Measurements from ENCODE around the gene NACAD. TPM values are rescaled to one million over a fixed set of nuclear protein-coding genes. Genes with fewer than 3 reads are reported as not detected.

Gene NACAD
- total RNA-seq, 8 experiments from 2014 or later: 2.9 to 19.8 (median 11.6) TPM

DNA sequence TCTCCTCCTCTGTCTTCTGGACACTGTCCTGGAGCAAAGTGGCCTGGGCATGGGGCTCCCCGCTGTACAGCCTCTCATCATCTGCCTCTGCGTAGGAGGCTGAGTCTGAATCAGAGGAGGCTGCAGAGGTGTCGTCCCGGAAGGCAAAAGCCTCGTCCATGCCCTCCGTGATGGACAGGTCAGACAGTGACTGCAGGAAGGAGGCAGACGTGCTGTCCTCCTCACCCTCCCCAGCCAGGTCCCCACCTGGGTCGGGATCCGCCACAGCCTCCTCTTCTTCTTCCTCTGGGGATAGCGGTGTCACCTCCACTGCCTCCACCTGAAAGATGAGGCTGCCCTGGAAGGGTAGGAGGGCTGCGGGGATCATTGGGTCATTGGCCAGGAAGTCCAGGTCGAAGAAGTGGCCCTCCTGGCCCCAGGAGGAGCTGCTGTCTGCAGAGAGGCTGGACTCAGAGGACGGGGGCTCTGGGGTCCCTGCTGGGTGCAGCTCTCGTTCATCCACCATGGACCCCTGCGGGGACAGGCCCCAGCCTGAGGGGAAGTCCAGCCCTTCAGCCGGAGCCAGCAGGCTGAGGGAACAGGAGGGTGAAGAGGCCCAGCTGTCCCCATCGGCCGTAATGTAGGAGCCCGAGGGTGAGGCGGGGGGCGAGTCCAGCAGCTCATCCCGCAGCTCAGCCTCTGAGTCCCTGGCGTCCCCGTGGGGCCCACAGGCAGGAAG, 3.7 kb downstream of the NACAD start:
- 64 to 100% (median 79%) methylated on average over 2 to 8 of the region's 24 CpGs; no CpG with 5 or more reads in 5 of the 10 experiments for WGBS, 10 experiments
- ATAC-seq (replicated peaks in 6 of 8): no peak
- Histone ChIP-seq H3K27ac (no peak overlapping the region), H3K4me1 (replicated peaks in 1 of 2) (peaks cover 14 to 20% of the 10 kb centered on the region in 2 donors), H3K4me3 (no peak overlapping the region)
- in situ Hi-C loops (cut with MboI; ENCODE audit: low pct_unique_long_range_greater_than_20kb in 2 of 9, low sequenced_read_pairs in 9 of 9, unreplicated experiment in 9 of 9): no loop called here

DNA sequence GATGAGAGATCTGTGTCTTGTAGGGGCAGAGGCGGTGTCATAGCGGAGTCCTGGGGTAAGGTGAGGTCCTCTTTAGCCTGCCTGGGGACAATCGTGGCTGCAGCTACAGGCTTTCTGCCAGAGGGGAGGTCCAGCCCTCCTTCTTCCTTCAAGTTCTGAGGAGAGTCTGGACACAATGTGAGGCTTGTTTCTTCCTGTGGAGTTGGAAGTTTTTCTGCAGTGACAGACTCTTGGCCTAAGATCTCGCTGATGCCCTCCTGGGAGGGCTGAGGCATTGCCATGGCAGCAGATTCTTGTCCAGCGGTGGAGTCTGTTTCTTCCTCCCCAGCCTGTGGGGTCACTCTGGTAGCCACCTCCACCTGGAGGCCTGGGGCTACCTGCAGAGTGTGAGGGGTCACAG, 4.4 kb downstream of the NACAD start:
- 17 to 80% (median 23%) methylated on average over 1 to 3 of the region's 5 CpGs; no CpG with 5 or more reads in 7 of the 10 experiments for WGBS, 10 experiments
- Histone ChIP-seq H3K4me3 (no peak overlapping the region), H3K4me1 (replicated peaks in 1 of 2) (peaks cover 10 to 14% of the 10 kb centered on the region in 2 donors), H3K27ac (no peak overlapping the region)
- in situ Hi-C loops (cut with MboI; ENCODE audit: low pct_unique_long_range_greater_than_20kb in 2 of 9, low sequenced_read_pairs in 9 of 9, unreplicated experiment in 9 of 9): no loop called here
- no peak for ATAC-seq (replicated peaks in 6 of 8)

DNA sequence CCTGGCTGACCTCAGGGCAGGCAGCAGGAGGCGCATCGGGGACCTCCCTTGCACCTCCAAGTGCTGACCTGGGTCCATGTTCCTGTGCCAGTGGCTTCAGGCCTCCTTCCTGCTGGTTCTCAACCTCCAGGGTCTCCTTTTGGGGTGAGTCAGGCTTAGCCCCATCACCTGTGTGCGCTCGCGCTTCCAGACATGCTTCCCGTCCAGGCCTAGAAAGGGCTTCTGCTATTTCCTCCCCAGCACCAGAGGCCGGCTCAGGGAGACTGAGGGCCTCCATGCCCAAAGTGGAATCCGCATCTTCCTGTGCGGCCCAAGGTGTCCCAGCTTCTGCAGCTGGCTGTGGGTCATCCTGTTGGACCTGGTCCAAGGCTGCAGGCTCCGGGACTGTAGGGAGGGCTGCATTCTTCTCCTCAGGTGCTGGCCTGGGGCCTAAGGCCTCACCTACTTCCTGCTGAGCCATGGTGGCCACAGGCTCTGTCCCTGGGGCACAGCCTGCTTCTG, 5.9 kb downstream of the NACAD start:
- H3K4me1 ChIP-seq (replicated peaks in 1 of 2): peaks cover 9 to 10% of the 10 kb centered on the region in 2 donors
- 71 to 97% (median 80%) methylated on average over 6 to 9 of the region's 10 CpGs; no CpG with 5 or more reads in 7 of the 10 experiments for WGBS, 10 experiments
- H3K4me3 ChIP-seq: no peak overlapping the region
- no peak for ATAC-seq (replicated peaks in 6 of 8)
- in situ Hi-C loops (cut with MboI; ENCODE audit: low pct_unique_long_range_greater_than_20kb in 2 of 9, low sequenced_read_pairs in 9 of 9, unreplicated experiment in 9 of 9): no loop called here
- H3K27ac ChIP-seq: no peak overlapping the region

DNA sequence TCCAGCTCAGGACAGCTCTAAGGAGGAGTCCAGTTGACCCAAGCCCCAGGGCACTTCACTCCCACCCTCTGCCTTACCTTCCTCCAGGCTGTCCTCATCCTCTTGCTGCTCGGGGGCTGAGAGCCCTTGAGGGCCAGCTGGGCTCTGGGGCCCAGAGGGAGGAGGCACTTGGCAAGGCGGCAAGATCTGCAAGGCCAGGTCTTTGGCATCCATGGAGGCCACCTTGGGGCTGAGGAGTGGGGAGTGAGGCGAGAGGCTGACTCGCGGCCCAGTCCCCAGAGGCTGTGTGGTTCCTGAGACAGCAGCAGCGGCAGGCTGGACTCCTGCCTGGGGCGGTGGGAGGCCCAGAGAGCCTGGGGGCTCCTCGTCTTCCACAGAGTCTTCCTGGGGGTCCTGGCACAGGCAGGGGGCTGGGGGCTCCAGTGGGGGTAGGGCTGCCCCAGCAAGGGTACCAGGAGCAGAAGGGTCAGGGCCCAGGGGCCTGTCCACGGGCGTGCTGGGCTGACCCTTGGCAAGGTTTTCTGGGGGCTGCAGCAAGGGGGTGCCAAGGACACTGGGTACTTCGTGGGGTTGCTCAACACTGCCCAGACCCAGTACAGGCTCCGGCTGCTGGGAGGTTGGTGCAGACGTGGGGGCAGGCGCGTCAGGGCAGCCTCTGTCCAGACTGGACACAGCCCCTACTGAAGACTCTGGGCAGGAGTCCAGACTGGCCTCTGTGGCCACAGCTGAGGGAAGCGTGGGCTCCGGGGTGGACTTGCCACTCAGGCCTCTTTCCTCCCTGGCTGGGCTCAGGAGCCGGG, 6.5 kb downstream of the NACAD start:
- 97% methylated on average over 5 of the region's 18 CpGs; no CpG with 5 or more reads in 9 of the 10 experiments for WGBS, 10 experiments
- in situ Hi-C loops (cut with MboI; ENCODE audit: low pct_unique_long_range_greater_than_20kb in 2 of 9, low sequenced_read_pairs in 9 of 9, unreplicated experiment in 9 of 9): no loop called here
- Histone ChIP-seq H3K4me3 (no peak overlapping the region), H3K27ac (no peak overlapping the region), H3K4me1 (replicated peaks in 1 of 2) (peaks cover 2 to 3% of the 10 kb centered on the region in 2 donors)
- no peak for ATAC-seq (replicated peaks in 6 of 8)

DNA sequence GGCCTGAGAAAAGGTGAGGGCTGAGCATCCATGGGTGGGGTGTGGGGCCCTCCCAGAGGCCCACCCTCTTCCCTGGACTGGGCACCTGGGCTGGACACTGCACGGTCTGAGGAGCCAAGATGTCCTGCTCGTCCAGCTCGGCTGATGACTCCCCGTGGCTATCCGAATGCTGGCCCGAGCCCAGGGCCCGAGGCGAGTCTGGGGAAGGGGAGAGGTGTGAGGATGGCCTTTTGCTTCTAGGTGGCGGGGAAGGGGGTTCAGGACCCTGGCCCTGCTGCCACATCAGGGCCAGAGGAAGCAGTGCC, 7.1 kb downstream of the NACAD start:
- in situ Hi-C loops (cut with MboI; ENCODE audit: low pct_unique_long_range_greater_than_20kb in 2 of 9, low sequenced_read_pairs in 9 of 9, unreplicated experiment in 9 of 9): no loop called here
- Histone ChIP-seq H3K4me3 (no peak overlapping the region), H3K27ac (no peak overlapping the region), H3K4me1 (replicated peaks in 1 of 2) (no peaks in the 10 kb centered on the region)
- ATAC-seq (replicated peaks in 6 of 8): no peak
- WGBS, 10 experiments: no CpG with 5 or more reads among the region's 9 CpGs

DNA sequence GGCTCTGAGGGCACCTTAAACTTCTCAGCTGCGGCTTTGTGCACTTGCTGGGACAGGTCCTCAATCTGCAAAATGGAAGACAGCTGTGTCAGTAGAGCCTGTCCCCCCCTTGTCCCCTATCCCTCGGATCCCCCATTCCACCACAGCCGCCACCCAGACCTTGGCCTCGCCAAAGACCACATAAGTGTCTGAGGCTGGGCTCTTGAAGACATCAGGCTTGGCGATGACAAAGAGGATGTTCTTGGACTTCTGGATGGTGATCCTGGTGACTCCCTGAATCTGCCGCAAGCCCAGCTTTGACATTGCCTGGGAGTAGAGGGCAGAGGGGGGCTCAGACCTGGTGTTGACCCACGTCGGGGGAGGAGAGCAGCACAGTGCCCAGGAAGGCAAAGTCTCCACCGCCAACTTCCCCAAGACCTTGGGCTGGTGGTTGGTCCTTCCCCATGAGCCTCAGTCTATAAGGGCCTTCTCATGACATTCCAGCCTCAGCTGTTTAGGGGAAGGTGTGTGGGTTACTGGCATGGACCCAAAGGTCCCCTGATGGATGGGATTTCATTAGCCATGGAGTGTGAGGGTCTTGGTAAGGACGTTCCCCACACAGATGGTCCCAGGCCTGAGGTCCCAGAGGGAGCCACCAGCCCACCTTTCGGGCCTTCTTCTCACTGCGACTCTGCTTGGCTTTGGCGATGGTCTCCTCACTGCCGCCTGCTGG, 7.7 kb downstream of the NACAD start:
- WGBS, 10 experiments: 90 to 100% (median 93%) methylated on average over 2 to 6 of the region's 14 CpGs; no CpG with 5 or more reads in 7 of the 10 experiments
- no peaks in the 10 kb centered on the region for H3K4me1 ChIP-seq (replicated peaks in 1 of 2)
- no peak overlapping the region for H3K27ac ChIP-seq
- in situ Hi-C loops (cut with MboI; ENCODE audit: low pct_unique_long_range_greater_than_20kb in 2 of 9, low sequenced_read_pairs in 9 of 9, unreplicated experiment in 9 of 9): no loop called here
- no peak overlapping the region for H3K4me3 ChIP-seq
- no peak for ATAC-seq (replicated peaks in 6 of 8)

DNA sequence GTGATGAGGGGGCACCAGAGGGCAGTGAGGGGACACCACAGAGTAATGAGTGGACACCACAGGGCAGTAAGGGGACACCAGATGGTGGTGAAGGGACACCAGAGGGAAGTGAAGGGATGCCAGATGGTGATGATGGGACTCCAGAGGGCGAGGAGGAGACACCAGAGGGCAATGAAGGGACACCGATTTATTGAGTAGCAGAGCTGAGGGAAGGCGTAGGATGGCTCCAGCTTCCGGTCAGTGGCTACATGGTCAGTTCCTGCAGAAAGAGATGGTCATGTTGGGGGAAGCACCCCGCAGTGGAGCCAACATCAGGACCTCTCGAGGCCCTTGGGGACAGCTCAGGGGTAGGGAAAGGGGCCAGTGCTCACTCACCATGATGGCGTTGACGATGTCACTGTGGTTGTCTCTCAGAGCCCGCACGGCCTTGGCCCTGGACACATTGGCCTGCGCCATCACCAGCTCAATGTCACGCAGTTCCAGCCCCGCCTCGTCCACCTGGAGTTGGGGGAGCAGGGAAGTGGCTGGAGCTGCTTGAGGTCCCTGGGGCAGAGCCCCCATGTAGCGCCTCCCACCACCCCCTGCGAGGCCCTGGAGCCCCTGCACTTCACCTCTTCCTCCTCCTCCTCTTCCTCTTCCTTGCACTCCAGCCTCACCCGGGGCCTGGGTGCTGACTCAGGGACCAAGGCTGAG, 8.4 kb downstream of the NACAD start:
- WGBS, 10 experiments: 83 to 100% (median 90%) methylated on average over 1 to 6 of the region's 17 CpGs; no CpG with 5 or more reads in 3 of the 10 experiments
- Histone ChIP-seq H3K27ac (no peak overlapping the region), H3K4me1 (replicated peaks in 1 of 2) (no peaks in the 10 kb centered on the region), H3K4me3 (no peak overlapping the region)
- ATAC-seq (replicated peaks in 6 of 8): peak in 3 of 8 experiments; percentile 21 to 27 (median 22)
- in situ Hi-C loops (cut with MboI; ENCODE audit: low pct_unique_long_range_greater_than_20kb in 2 of 9, low sequenced_read_pairs in 9 of 9, unreplicated experiment in 9 of 9): no loop called here

DNA sequence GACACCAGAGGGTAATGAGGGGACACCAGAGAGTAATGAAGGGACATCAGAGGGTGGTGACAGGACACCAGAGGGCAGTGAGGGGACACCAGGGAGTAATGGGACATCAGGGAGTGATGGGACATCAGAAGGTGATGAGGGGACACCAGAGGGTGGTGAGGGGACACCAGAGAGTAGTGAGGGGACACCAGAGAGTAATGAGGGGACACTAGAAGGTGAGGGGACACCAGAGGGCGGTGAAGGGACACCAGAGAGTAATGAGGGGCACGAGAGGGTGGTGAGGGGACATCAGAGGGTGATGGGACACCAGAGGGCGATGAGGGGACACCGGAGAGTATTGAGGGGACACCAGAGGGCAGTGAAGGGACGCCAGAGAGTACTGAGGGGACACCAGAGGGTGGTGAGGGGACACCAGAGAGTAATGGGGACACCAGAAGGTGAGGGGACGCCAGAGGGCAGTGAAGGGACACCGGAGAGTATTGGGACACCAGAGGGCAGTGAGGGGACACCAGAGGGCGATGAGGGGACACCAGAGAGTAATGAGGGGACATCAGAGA, 10.6 kb downstream of the NACAD start:
- H3K27ac ChIP-seq: no peak overlapping the region
- 79 to 100% (median 94%) methylated on average over 1 to 6 of the region's 8 CpGs; no CpG with 5 or more reads in 5 of the 10 experiments for WGBS, 10 experiments
- H3K4me3 ChIP-seq: no peak overlapping the region
- no peak for ATAC-seq (replicated peaks in 6 of 8)
- peaks cover 7 to 10% of the 10 kb centered on the region in 2 donors for H3K4me1 ChIP-seq (replicated peaks in 1 of 2)
- in situ Hi-C loops (cut with MboI; ENCODE audit: low pct_unique_long_range_greater_than_20kb in 2 of 9, low sequenced_read_pairs in 9 of 9, unreplicated experiment in 9 of 9): no loop called here

DNA sequence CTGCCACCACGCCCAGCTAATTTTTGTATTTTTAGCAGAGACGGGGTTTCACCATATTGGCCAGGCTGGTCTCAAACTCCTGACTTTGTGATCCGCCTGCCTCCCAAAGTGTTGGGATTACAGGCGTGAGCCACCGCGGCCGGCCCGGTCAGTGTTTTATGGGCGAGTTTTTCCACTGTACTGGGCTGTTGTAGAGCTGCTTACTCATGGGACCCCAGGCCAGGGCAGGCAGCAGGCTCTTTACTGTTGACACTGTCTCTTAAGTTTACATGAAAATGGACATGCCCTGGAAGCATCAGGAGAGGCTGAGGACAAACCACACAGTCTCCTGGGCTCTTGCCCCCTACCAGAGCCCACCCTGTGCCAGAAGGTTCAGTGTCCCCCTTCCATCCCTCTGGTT, 11.2 kb downstream of the NACAD start:
- 92 to 93% methylated on average over 2 to 3 of the region's 9 CpGs; no CpG with 5 or more reads in 8 of the 10 experiments for WGBS, 10 experiments
- in situ Hi-C loops (cut with MboI; ENCODE audit: low pct_unique_long_range_greater_than_20kb in 2 of 9, low sequenced_read_pairs in 9 of 9, unreplicated experiment in 9 of 9): no loop called here

DNA sequence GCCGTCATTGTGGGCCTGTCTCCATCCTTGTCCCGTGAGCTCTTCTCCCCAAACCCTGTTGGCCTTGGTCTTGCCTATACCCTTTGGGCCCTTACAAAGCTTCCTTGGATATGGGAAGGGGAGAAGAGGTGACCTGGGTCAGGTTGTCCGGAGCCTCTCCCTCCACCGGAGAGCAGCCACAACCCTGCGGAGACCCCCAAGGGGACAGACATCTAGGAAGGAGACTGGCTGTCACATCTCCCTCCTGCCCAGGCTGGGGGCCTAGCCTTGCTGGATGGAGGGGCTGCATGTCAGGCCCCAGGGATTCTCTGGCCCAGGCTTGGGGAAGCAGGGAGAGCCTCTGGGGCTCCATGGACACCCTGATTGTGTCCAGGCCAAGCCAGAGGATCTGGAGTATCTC, 11.8 kb downstream of the NACAD start:
- WGBS, 10 experiments: 80% methylated on average over 1 of the region's 5 CpGs; no CpG with 5 or more reads in 9 of the 10 experiments
- Histone ChIP-seq H3K4me3 (no peak overlapping the region), H3K27ac (no peak overlapping the region), H3K4me1 (replicated peaks in 1 of 2) (peaks cover 13 to 16% of the 10 kb centered on the region in 2 donors)
- in situ Hi-C loops (cut with MboI; ENCODE audit: low pct_unique_long_range_greater_than_20kb in 2 of 9, low sequenced_read_pairs in 9 of 9, unreplicated experiment in 9 of 9): no loop called here
- ATAC-seq (replicated peaks in 6 of 8): no peak

More for the DNA sequence above, 11.2 kb downstream of the NACAD start:
- H3K4me3 ChIP-seq: no peak overlapping the region
- ATAC-seq (replicated peaks in 6 of 8): no peak
- peaks cover 13 to 16% of the 10 kb centered on the region in 2 donors for H3K4me1 ChIP-seq (replicated peaks in 1 of 2)
- no peak overlapping the region for H3K27ac ChIP-seq

DNA sequence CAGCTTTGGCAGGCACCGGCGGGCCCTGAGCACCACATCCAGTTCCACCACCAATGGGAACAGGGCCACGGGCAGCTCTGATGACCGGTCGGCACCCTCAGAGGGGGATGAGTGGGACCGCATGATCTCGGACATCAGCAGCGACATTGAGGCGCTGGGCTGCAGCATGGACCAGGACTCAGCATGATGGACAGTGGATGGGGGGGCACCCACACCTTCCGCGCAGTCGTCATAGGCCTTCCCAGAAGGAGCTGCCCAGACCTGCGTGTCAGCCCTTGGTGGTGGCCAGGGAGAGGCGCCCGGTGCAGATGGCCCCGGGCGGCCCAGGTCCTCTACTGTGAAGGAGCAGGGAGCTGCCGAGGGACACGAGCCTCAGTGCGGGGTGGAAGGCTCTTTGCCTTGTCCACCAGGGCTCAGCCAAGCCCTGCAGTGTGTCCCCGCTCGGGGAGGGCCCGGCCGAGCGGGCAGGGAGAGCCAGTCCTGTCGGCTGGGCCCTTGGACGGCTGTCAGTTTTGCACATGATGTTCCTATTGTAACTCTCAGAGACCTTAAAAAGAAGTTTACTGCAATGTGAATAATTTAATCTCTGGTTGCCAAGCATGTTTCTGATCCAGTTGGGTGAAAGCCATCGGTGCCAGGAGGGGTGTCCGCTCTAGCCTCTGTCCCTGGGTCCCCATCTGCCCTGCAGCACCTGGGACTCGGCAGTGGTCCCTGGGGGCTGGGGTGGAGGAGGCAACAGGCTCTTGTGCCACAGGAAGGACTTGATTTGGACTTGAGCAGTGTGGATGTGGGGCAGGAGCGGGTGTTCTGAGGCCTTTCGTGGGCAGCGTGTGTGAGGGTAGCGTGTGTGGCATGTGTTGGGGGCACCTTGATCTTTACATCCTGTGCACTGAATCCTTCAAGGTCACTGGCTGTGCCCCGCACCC, 12.6 kb downstream of the NACAD start:
- WGBS, 10 experiments: 80 to 100% (median 89%) methylated on average over 1 to 18 of the region's 35 CpGs; no CpG with 5 or more reads in 4 of the 10 experiments
- Histone ChIP-seq H3K4me1 (replicated peaks in 1 of 2) (peaks cover 13 to 16% of the 10 kb centered on the region in 2 donors), H3K4me3 (no peak overlapping the region), H3K27ac (no peak overlapping the region)
- in situ Hi-C loops (cut with MboI; ENCODE audit: low pct_unique_long_range_greater_than_20kb in 2 of 9, low sequenced_read_pairs in 9 of 9, unreplicated experiment in 9 of 9): no loop called here
- ATAC-seq (replicated peaks in 6 of 8): no peak

DNA sequence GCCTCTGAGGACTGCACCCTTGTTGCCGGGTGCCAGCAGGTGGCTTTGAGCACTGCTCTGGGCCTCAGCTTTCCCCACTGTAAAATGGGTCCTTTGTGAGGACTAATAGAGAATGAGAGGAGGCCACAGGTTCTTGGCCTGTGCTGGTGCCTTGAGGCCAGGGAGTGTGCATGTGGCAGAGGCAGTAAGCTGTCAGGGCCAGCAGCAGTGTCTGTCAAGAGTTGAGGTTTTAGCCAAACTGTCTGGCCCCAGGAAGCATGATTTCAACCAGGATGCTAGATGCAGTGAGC, 13.5 kb downstream of the NACAD start:
- H3K27ac ChIP-seq: no peak overlapping the region
- no peak for ATAC-seq (replicated peaks in 6 of 8)
- in situ Hi-C loops (cut with MboI; ENCODE audit: low pct_unique_long_range_greater_than_20kb in 2 of 9, low sequenced_read_pairs in 9 of 9, unreplicated experiment in 9 of 9): no loop called here
- WGBS, 10 experiments: 60% methylated on average over 1 of the region's 1 CpG; no CpG with 5 or more reads in 9 of the 10 experiments
- no peak overlapping the region for H3K4me3 ChIP-seq
- peaks cover 13 to 16% of the 10 kb centered on the region in 2 donors for H3K4me1 ChIP-seq (replicated peaks in 1 of 2)

Data from motor neuron (in vitro differentiated cells).